GM20000 (cell line): ENCODE results near the gene TDRD15.

Source experiments
- DNase-seq: peaks from one replicate; pipeline ENCODE4 v3.0.0; 2012; ENCODE audit warnings: low spot score
- CTCF ChIP-seq: IDR thresholded peaks from 2 replicates; pipeline ENCODE4 v1.5.1; 2012; ENCODE audit warnings: mild to moderate bottlenecking, control low read depth; ENCODE audit errors: extremely low read depth, missing control alignments

TDRD15 gene

GRCh38 chr2:21123473-21124393 lies at the start of gene TDRD15:
TDRD15 (plus strand) TSS chr2:21123968; CDS start chr2:21137468, 13,500 bp downstream.
- DNase-seq: no peak
- no peak for TF ChIP-seq CTCF

GRCh38 chr2:21078296-21078695 lies 45.5 kb upstream of the TDRD15 start:
- no peak for TF ChIP-seq CTCF
- no peak for DNase-seq

GRCh38 chr2:21083482-21083881 lies 40.3 kb upstream of the TDRD15 start:
- no peak for TF ChIP-seq CTCF
- no peak for DNase-seq

GRCh38 chr2:21084401-21084800 lies 39.4 kb upstream of the TDRD15 start:
- no peak for DNase-seq
- no peak for TF ChIP-seq CTCF

GRCh38 chr2:21092308-21092869 lies 31.4 kb upstream of the TDRD15 start:
- DNase-seq: no peak

GRCh38 chr2:21095178-21095577 lies 28.6 kb upstream of the TDRD15 start:
- TF ChIP-seq CTCF: no peak
- DNase-seq: no peak

More at GRCh38 chr2:21092308-21092869, 31.4 kb upstream of the TDRD15 start:
- TF ChIP-seq CTCF: no peak

GRCh38 chr2:21095714-21096113 lies 28.1 kb upstream of the TDRD15 start:
- no peak for DNase-seq
- no peak for TF ChIP-seq CTCF
